HFF-Myc (cell line): ENCODE results near the gene DYDC2.
A peak's percentile ranks its signal among the peaks of the same experiment; 100 is the strongest.

Experiments used
- DNase-seq: peaks from one replicate; pipeline ENCODE4 v3.0.0-alpha.2; 2011; ENCODE audit warnings: low read depth; ENCODE audit errors: extremely low read depth
- H3K4me3 ChIP-seq: replicated peaks from 2 replicates; pipeline ENCODE4 v1.5.1; 2011; ENCODE audit warnings: low read depth, mild to moderate bottlenecking, control low read depth, low read length
- TF ChIP-seq, protein P1 (sequence below): IDR thresholded peaks from 2 replicates; pipeline ENCODE4 v1.5.1; 2012; ENCODE audit warnings: mild to moderate bottlenecking, low read depth, low read length, control low read depth; ENCODE audit errors: missing control alignments

The DYDC2 gene, protein sequence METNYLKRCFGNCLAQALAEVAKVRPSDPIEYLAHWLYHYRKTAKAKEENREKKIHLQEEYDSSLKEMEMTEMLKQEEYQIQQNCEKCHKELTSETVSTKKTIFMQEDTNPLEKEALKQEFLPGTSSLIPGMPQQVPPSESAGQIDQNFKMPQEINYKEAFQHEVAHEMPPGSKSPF

DNA sequence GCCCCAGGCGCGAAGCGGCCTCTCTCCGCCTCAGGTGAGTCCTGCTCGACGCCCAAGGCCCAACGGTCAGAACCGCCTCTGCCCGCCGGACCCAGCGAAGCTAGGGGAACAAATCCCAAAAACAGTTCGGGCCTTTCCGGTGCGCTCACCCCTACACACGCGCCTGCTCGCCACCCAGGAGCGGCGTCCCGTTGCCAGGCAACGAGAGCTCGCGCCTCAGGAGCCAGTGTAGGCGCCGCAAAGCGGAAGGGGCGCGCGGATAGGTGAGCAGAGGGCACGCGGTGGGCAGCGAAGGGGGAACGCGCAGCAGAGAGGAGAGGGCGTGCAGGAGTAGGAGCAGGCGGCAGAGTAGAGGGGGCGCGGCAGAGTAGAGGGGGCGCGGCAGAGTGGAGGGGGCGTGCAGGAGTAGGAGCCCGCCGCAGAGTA, at the start of gene DYDC2, which contains the start of gene DYDC1:
Gene DYDC2, plus strand, starts transcription at position 219 of the 426 bp plus-strand sequence. CDS start 5,663 bp downstream, outside the sequence.
Gene DYDC1, minus strand, starts transcription at position 193 of the 426 bp plus-strand sequence. CDS start 4,154 bp downstream, outside the sequence.
- no peak for DNase-seq
- TF ChIP-seq, protein P1, sequence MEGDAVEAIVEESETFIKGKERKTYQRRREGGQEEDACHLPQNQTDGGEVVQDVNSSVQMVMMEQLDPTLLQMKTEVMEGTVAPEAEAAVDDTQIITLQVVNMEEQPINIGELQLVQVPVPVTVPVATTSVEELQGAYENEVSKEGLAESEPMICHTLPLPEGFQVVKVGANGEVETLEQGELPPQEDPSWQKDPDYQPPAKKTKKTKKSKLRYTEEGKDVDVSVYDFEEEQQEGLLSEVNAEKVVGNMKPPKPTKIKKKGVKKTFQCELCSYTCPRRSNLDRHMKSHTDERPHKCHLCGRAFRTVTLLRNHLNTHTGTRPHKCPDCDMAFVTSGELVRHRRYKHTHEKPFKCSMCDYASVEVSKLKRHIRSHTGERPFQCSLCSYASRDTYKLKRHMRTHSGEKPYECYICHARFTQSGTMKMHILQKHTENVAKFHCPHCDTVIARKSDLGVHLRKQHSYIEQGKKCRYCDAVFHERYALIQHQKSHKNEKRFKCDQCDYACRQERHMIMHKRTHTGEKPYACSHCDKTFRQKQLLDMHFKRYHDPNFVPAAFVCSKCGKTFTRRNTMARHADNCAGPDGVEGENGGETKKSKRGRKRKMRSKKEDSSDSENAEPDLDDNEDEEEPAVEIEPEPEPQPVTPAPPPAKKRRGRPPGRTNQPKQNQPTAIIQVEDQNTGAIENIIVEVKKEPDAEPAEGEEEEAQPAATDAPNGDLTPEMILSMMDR = no peak
- peak within 1 kb of the TSS; percentile 7; the same call in 1 of the 2 replicates for H3K4me3 ChIP-seq

GRCh38 chr10:80313523-80313922, 43.1 kb upstream of the DYDC2 start:
- no peak overlapping the region for H3K4me3 ChIP-seq
- TF ChIP-seq, protein P1 = no peak
- no peak for DNase-seq

GRCh38 chr10:80315391-80315790, 41.2 kb upstream of the DYDC2 start:
- H3K4me3 ChIP-seq = no peak overlapping the region
- TF ChIP-seq, protein P1 = no peak
- DNase-seq = no peak

DNA sequence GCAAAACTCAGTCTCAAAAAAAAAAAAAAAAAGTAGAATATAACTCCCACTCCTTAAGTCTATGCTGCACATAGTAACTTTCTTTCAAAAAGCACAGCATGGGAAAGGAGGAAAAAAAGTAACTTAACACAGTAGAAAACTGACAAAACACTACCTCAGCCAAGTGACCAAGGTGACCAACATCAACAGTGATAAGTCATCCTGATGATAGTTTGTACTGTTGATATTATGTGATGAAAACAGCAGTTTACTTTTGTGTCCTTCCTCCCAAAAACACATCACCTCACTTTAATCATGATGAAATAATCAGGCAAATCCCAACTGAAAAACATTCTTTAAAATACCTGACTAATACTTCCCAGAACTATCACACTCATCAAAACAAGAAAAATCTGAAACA, 37.8 kb upstream of the DYDC2 start:
- DNase-seq = no peak
- TF ChIP-seq, protein P1 = no peak
- no peak overlapping the region for H3K4me3 ChIP-seq

- DNase-seq = no peak
- TF ChIP-seq, protein P1 = no peak
- H3K4me3 ChIP-seq = no peak overlapping the region
Observed at GRCh38 chr10:80319318-80319717, 37.3 kb upstream of the DYDC2 start.

- TF ChIP-seq, protein P1 = no peak
- DNase-seq = no peak
- H3K4me3 ChIP-seq = no peak overlapping the region
Observed at GRCh38 chr10:80319725-80320290, 36.8 kb upstream of the DYDC2 start.
